Lower leg skin (tissue), 3 donors: ENCODE measurements around the gene ARFGAP3.

Source experiments
- POLR2A ChIP-seq, 2 donors: fragments of 450-650 bp; IDR thresholded peaks; one replicate each; pipeline ENCODE4 v1.6.1; 2016 to 2017; ENCODE audit warnings: antibody characterized with exemption in 2 of 2, mild to moderate bottlenecking in 1 of 2, moderate library complexity in 1 of 2
- TF ChIP-seq, protein P1 (sequence below), 3 donors: fragments of 450-650 bp; IDR thresholded peaks; one replicate each; pipeline ENCODE4 v1.5.1; 2016; ENCODE audit warnings: antibody characterized with exemption in 3 of 3, mild to moderate bottlenecking in 3 of 3, moderate library complexity in 2 of 3

DNA sequence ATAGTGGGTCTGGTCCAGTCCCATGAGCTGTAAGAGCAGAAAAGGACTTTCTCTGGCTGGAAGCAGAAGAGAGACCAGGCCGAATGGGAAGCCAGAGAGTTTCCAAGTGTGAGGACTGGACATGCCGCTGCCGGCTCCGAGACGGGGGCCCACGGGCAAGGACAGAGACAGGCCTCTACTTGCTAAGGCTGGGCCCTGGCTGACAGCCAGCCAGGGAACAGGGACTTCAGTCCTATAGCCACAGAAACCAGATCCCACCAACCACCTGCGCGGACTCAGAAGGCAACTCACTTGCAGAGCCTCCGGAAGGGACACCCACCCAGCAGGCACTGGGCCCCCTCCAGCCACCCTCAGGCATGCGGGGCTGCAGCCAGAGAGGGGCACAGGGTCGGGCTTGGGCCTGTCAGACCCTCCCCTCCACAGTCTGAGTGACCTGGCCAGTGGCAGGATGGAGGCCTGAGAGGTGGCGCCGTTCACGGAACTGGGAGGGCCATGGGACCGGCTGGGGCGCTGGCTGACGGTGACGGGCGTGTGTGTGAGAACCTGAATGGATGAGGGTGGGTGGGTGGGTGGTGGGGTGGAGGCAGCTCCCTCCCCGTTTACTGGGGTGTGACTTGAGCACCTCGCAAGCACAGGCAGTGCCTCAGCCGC, 88.6 kb downstream of the ARFGAP3 start:
- no peak for TF ChIP-seq POLR2A (IDR thresholded peaks at IDR 0.05)
- TF ChIP-seq, protein P1, sequence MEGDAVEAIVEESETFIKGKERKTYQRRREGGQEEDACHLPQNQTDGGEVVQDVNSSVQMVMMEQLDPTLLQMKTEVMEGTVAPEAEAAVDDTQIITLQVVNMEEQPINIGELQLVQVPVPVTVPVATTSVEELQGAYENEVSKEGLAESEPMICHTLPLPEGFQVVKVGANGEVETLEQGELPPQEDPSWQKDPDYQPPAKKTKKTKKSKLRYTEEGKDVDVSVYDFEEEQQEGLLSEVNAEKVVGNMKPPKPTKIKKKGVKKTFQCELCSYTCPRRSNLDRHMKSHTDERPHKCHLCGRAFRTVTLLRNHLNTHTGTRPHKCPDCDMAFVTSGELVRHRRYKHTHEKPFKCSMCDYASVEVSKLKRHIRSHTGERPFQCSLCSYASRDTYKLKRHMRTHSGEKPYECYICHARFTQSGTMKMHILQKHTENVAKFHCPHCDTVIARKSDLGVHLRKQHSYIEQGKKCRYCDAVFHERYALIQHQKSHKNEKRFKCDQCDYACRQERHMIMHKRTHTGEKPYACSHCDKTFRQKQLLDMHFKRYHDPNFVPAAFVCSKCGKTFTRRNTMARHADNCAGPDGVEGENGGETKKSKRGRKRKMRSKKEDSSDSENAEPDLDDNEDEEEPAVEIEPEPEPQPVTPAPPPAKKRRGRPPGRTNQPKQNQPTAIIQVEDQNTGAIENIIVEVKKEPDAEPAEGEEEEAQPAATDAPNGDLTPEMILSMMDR (IDR thresholded peaks at IDR 0.05) = no peak
